Mesenchymal stem cell (in vitro differentiated cells and primary cell): ENCODE data around the gene COL4A5. TPM values are rescaled to one million over a fixed set of nuclear protein-coding genes. Genes with fewer than 3 reads are reported as not detected.

Source experiments
- small RNA-seq: library from polyadenylated mRNA; stranded (forward); fragments of <200 nt; extraction: miRNeasy Mini kit (QIAGEN cat#:217004); gene quantifications from one replicate; pipeline ENCODE3, GENCODE V24; 2013; ENCODE audit warnings: low read depth

Gene COL4A5

Small RNA genes within 50 kb of the gene (small RNA-seq; reads per million reads assigned to genes)
- gene RF00019: not detected
